ENCODE results near the gene DTD1.

DTD1 gene

GRCh38 chr20:18676396-18676795 is 88.5 kb downstream of the DTD1 start:
- no peaks in the 10 kb centered on the region for H3K4me1 ChIP-seq (ENCODE audit: control insufficient read depth, low read depth, low read length)
- H3K27me3 ChIP-seq (ENCODE audit: insufficient read depth, low read length, poor library complexity) = no peaks in the 10 kb centered on the region
- no peak overlapping the region for H3K27ac ChIP-seq (ENCODE audit: low read depth, low read length)
- no peak overlapping the region for H3K4ac ChIP-seq (ENCODE audit: low read depth, low read length)
- H3K9ac ChIP-seq (ENCODE audit: low read length) = no peak overlapping the region
- no peaks in the 10 kb centered on the region for H3K79me1 ChIP-seq (ENCODE audit: low read length)
- no peak overlapping the region for H4K8ac ChIP-seq (ENCODE audit: low read depth, low read length)
- no peak overlapping the region for H4K5ac ChIP-seq (ENCODE audit: low read length)
- no peak overlapping the region for H2AK5ac ChIP-seq (ENCODE audit: low read length)
- H3K18ac ChIP-seq (ENCODE audit: low read length) = no peak overlapping the region
- H3K23ac ChIP-seq (ENCODE audit: low read length) = no peak overlapping the region
- no CpG with 5 or more reads among the region's 7 CpGs for WGBS (ENCODE audit: extremely low coverage, insufficient coverage, low lambda C conversion rate)
- DNase-seq = no peak
- H3K79me2 ChIP-seq (ENCODE audit: control insufficient read depth, insufficient read depth, low read length) = no peaks in the 10 kb centered on the region
- H2BK15ac ChIP-seq (replicated peaks; ENCODE audit: low read depth) = no peak overlapping the region
- H3K36me3 ChIP-seq (ENCODE audit: control insufficient read depth, insufficient read depth, low read length) = no peaks in the 10 kb centered on the region
- no peak overlapping the region for H3K4me2 ChIP-seq (ENCODE audit: low read length)
- H3K56ac ChIP-seq (ENCODE audit: low read length) = no peak overlapping the region
- no peak overlapping the region for H2BK5ac ChIP-seq (ENCODE audit: low read length)
- H3K4me3 ChIP-seq (ENCODE audit: low read length) = no peak overlapping the region
- H2BK120ac ChIP-seq (ENCODE audit: low read depth, low read length) = no peak overlapping the region

GRCh38 chr20:18677126-18677525 is 89.3 kb downstream of the DTD1 start:
- no peak for DNase-seq
- no peak overlapping the region for H3K4ac ChIP-seq (ENCODE audit: low read depth, low read length)
- H3K79me1 ChIP-seq (ENCODE audit: low read length) = no peaks in the 10 kb centered on the region
- H2BK15ac ChIP-seq (replicated peaks; ENCODE audit: low read depth) = no peak overlapping the region
- WGBS (ENCODE audit: extremely low coverage, insufficient coverage, low lambda C conversion rate) = no CpG with 5 or more reads among the region's 4 CpGs
- no peak overlapping the region for H4K5ac ChIP-seq (ENCODE audit: low read length)
- no peak overlapping the region for H3K4me2 ChIP-seq (ENCODE audit: low read length)
- no peaks in the 10 kb centered on the region for H3K79me2 ChIP-seq (ENCODE audit: control insufficient read depth, insufficient read depth, low read length)
- no peak overlapping the region for H3K18ac ChIP-seq (ENCODE audit: low read length)
- H3K4me3 ChIP-seq (ENCODE audit: low read length) = no peak overlapping the region
- no peak overlapping the region for H3K9ac ChIP-seq (ENCODE audit: low read length)
- H3K23ac ChIP-seq (ENCODE audit: low read length) = no peak overlapping the region
- no peak overlapping the region for H2BK120ac ChIP-seq (ENCODE audit: low read depth, low read length)
- H3K27ac ChIP-seq (ENCODE audit: low read depth, low read length) = no peak overlapping the region
- no peaks in the 10 kb centered on the region for H3K36me3 ChIP-seq (ENCODE audit: control insufficient read depth, insufficient read depth, low read length)
- H3K56ac ChIP-seq (ENCODE audit: low read length) = no peak overlapping the region
- no peaks in the 10 kb centered on the region for H3K4me1 ChIP-seq (ENCODE audit: control insufficient read depth, low read depth, low read length)
- no peaks in the 10 kb centered on the region for H3K27me3 ChIP-seq (ENCODE audit: insufficient read depth, low read length, poor library complexity)
- no peak overlapping the region for H4K8ac ChIP-seq (ENCODE audit: low read depth, low read length)
- H2AK5ac ChIP-seq (ENCODE audit: low read length) = no peak overlapping the region
- H2BK5ac ChIP-seq (ENCODE audit: low read length) = no peak overlapping the region

- H3K79me2 ChIP-seq (ENCODE audit: control insufficient read depth, insufficient read depth, low read length) = no peaks in the 10 kb centered on the region
- peak; percentile 42 for DNase-seq
- H3K23ac ChIP-seq (ENCODE audit: low read length) = no peak overlapping the region
- no peak overlapping the region for H2BK5ac ChIP-seq (ENCODE audit: low read length)
- no peak overlapping the region for H3K4me2 ChIP-seq (ENCODE audit: low read length)
- no peaks in the 10 kb centered on the region for H3K79me1 ChIP-seq (ENCODE audit: low read length)
- no peak overlapping the region for H3K56ac ChIP-seq (ENCODE audit: low read length)
- H4K8ac ChIP-seq (ENCODE audit: low read depth, low read length) = no peak overlapping the region
- no peaks in the 10 kb centered on the region for H3K27me3 ChIP-seq (ENCODE audit: insufficient read depth, low read length, poor library complexity)
- H3K4ac ChIP-seq (ENCODE audit: low read depth, low read length) = no peak overlapping the region
- WGBS (ENCODE audit: extremely low coverage, insufficient coverage, low lambda C conversion rate) = 100% methylated on average over 2 of the region's 10 CpGs
- H3K9ac ChIP-seq (ENCODE audit: low read length) = no peak overlapping the region
- H2BK15ac ChIP-seq (replicated peaks; ENCODE audit: low read depth) = no peak overlapping the region
- no peaks in the 10 kb centered on the region for H3K36me3 ChIP-seq (ENCODE audit: control insufficient read depth, insufficient read depth, low read length)
- peaks cover 5% of the 10 kb centered on the region for H3K4me1 ChIP-seq (ENCODE audit: control insufficient read depth, low read depth, low read length)
- no peak overlapping the region for H2AK5ac ChIP-seq (ENCODE audit: low read length)
- H2BK120ac ChIP-seq (ENCODE audit: low read depth, low read length) = no peak overlapping the region
- no peak overlapping the region for H3K4me3 ChIP-seq (ENCODE audit: low read length)
- H3K27ac ChIP-seq (ENCODE audit: low read depth, low read length) = no peak overlapping the region
- no peak overlapping the region for H4K5ac ChIP-seq (ENCODE audit: low read length)
- H3K18ac ChIP-seq (ENCODE audit: low read length) = no peak overlapping the region
Measured at GRCh38 chr20:18678549-18679419, 90.9 kb downstream of the DTD1 start.

- no peak overlapping the region for H4K5ac ChIP-seq (ENCODE audit: low read length)
- no peak overlapping the region for H2BK5ac ChIP-seq (ENCODE audit: low read length)
- no peak overlapping the region for H2AK5ac ChIP-seq (ENCODE audit: low read length)
- no peak overlapping the region for H3K4ac ChIP-seq (ENCODE audit: low read depth, low read length)
- H3K4me2 ChIP-seq (ENCODE audit: low read length) = no peak overlapping the region
- H2BK15ac ChIP-seq (replicated peaks; ENCODE audit: low read depth) = no peak overlapping the region
- H3K27ac ChIP-seq (ENCODE audit: low read depth, low read length) = no peak overlapping the region
- no peak overlapping the region for H2BK120ac ChIP-seq (ENCODE audit: low read depth, low read length)
- H3K23ac ChIP-seq (ENCODE audit: low read length) = no peak overlapping the region
- no peak overlapping the region for H4K8ac ChIP-seq (ENCODE audit: low read depth, low read length)
- no peaks in the 10 kb centered on the region for H3K36me3 ChIP-seq (ENCODE audit: control insufficient read depth, insufficient read depth, low read length)
- DNase-seq = peak; percentile 27
- no peaks in the 10 kb centered on the region for H3K27me3 ChIP-seq (ENCODE audit: insufficient read depth, low read length, poor library complexity)
- peaks cover 5% of the 10 kb centered on the region for H3K4me1 ChIP-seq (ENCODE audit: control insufficient read depth, low read depth, low read length)
- H3K56ac ChIP-seq (ENCODE audit: low read length) = no peak overlapping the region
- no peaks in the 10 kb centered on the region for H3K79me1 ChIP-seq (ENCODE audit: low read length)
- no peaks in the 10 kb centered on the region for H3K79me2 ChIP-seq (ENCODE audit: control insufficient read depth, insufficient read depth, low read length)
- H3K18ac ChIP-seq (ENCODE audit: low read length) = no peak overlapping the region
- H3K9ac ChIP-seq (ENCODE audit: low read length) = no peak overlapping the region
- H3K4me3 ChIP-seq (ENCODE audit: low read length) = no peak overlapping the region
Measured at GRCh38 chr20:18683839-18684238, 96.0 kb downstream of the DTD1 start.

GRCh38 chr20:18684775-18685174 is 96.9 kb downstream of the DTD1 start:
- no peak for DNase-seq
- no peak overlapping the region for H3K4me3 ChIP-seq (ENCODE audit: low read length)
- no peak overlapping the region for H2AK5ac ChIP-seq (ENCODE audit: low read length)
- H3K27me3 ChIP-seq (ENCODE audit: insufficient read depth, low read length, poor library complexity) = no peaks in the 10 kb centered on the region
- WGBS (ENCODE audit: extremely low coverage, insufficient coverage, low lambda C conversion rate) = no CpG with 5 or more reads among the region's 2 CpGs
- no peak overlapping the region for H2BK120ac ChIP-seq (ENCODE audit: low read depth, low read length)
- H3K23ac ChIP-seq (ENCODE audit: low read length) = no peak overlapping the region
- H3K79me1 ChIP-seq (ENCODE audit: low read length) = no peaks in the 10 kb centered on the region
- H3K4me2 ChIP-seq (ENCODE audit: low read length) = no peak overlapping the region
- no peak overlapping the region for H3K56ac ChIP-seq (ENCODE audit: low read length)
- H2BK5ac ChIP-seq (ENCODE audit: low read length) = no peak overlapping the region
- no peak overlapping the region for H3K27ac ChIP-seq (ENCODE audit: low read depth, low read length)
- no peaks in the 10 kb centered on the region for H3K36me3 ChIP-seq (ENCODE audit: control insufficient read depth, insufficient read depth, low read length)
- H3K4me1 ChIP-seq (ENCODE audit: control insufficient read depth, low read depth, low read length) = peaks cover 5% of the 10 kb centered on the region
- no peak overlapping the region for H4K5ac ChIP-seq (ENCODE audit: low read length)
- H3K9ac ChIP-seq (ENCODE audit: low read length) = no peak overlapping the region
- H4K8ac ChIP-seq (ENCODE audit: low read depth, low read length) = no peak overlapping the region
- H2BK15ac ChIP-seq (replicated peaks; ENCODE audit: low read depth) = no peak overlapping the region
- no peak overlapping the region for H3K18ac ChIP-seq (ENCODE audit: low read length)
- no peak overlapping the region for H3K4ac ChIP-seq (ENCODE audit: low read depth, low read length)
- H3K79me2 ChIP-seq (ENCODE audit: control insufficient read depth, insufficient read depth, low read length) = no peaks in the 10 kb centered on the region

- no peak overlapping the region for H3K18ac ChIP-seq (ENCODE audit: low read length)
- no peak overlapping the region for H2AK5ac ChIP-seq (ENCODE audit: low read length)
- no peak overlapping the region for H3K4ac ChIP-seq (ENCODE audit: low read depth, low read length)
- H4K8ac ChIP-seq (ENCODE audit: low read depth, low read length) = no peak overlapping the region
- H3K4me2 ChIP-seq (ENCODE audit: low read length) = no peak overlapping the region
- H2BK15ac ChIP-seq (replicated peaks; ENCODE audit: low read depth) = no peak overlapping the region
- H3K56ac ChIP-seq (ENCODE audit: low read length) = no peak overlapping the region
- H3K4me3 ChIP-seq (ENCODE audit: low read length) = no peak overlapping the region
- H2BK5ac ChIP-seq (ENCODE audit: low read length) = no peak overlapping the region
- no peaks in the 10 kb centered on the region for H3K27me3 ChIP-seq (ENCODE audit: insufficient read depth, low read length, poor library complexity)
- H4K5ac ChIP-seq (ENCODE audit: low read length) = no peak overlapping the region
- DNase-seq = no peak
- H3K36me3 ChIP-seq (ENCODE audit: control insufficient read depth, insufficient read depth, low read length) = no peaks in the 10 kb centered on the region
- peaks cover 5% of the 10 kb centered on the region for H3K4me1 ChIP-seq (ENCODE audit: control insufficient read depth, low read depth, low read length)
- H3K79me2 ChIP-seq (ENCODE audit: control insufficient read depth, insufficient read depth, low read length) = no peaks in the 10 kb centered on the region
- no peak overlapping the region for H3K27ac ChIP-seq (ENCODE audit: low read depth, low read length)
- H2BK120ac ChIP-seq (ENCODE audit: low read depth, low read length) = no peak overlapping the region
- H3K9ac ChIP-seq (ENCODE audit: low read length) = no peak overlapping the region
- no peak overlapping the region for H3K23ac ChIP-seq (ENCODE audit: low read length)
- WGBS (ENCODE audit: extremely low coverage, insufficient coverage, low lambda C conversion rate) = no CpG with 5 or more reads among the region's 5 CpGs
- H3K79me1 ChIP-seq (ENCODE audit: low read length) = no peaks in the 10 kb centered on the region
Measured at GRCh38 chr20:18685406-18685805, 97.6 kb downstream of the DTD1 start.

All from mesendoderm (in vitro differentiated cells).